Measurements from ENCODE around the gene MAP2.

MAP2 gene

GRCh38 chr2:209526561-209526960 lies 102.7 kb downstream of the MAP2 start:
- in situ Hi-C loops (cut with HindIII; ENCODE audit: low sequenced_read_pairs): no loop called here

- in situ Hi-C loops (cut with HindIII; ENCODE audit: low sequenced_read_pairs): no loop called here
Observed at GRCh38 chr2:209529579-209529978, 105.7 kb downstream of the MAP2 start.

GRCh38 chr2:209532321-209532720 lies 108.5 kb downstream of the MAP2 start:
- in situ Hi-C loops (cut with HindIII; ENCODE audit: low sequenced_read_pairs): no loop called here

GRCh38 chr2:209533391-209533790 lies 109.5 kb downstream of the MAP2 start:
- in situ Hi-C loops (cut with HindIII; ENCODE audit: low sequenced_read_pairs): no loop called here

GRCh38 chr2:209534228-209534627 lies 110.4 kb downstream of the MAP2 start:
- in situ Hi-C loops (cut with HindIII; ENCODE audit: low sequenced_read_pairs): no loop called here

GRCh38 chr2:209536363-209536762 lies 112.5 kb downstream of the MAP2 start:
- in situ Hi-C loops (cut with HindIII; ENCODE audit: low sequenced_read_pairs): no loop called here

- in situ Hi-C loops (cut with HindIII; ENCODE audit: low sequenced_read_pairs): no loop called here
Observed at GRCh38 chr2:209547726-209548125, 123.9 kb downstream of the MAP2 start.

- in situ Hi-C loops (cut with HindIII; ENCODE audit: low sequenced_read_pairs): no loop called here
Observed at GRCh38 chr2:209549589-209549988, 125.7 kb downstream of the MAP2 start.

- in situ Hi-C loops (cut with HindIII; ENCODE audit: low sequenced_read_pairs): no loop called here
Observed at GRCh38 chr2:209553913-209554312, 130.1 kb downstream of the MAP2 start.

GRCh38 chr2:209556354-209556961 lies 132.6 kb downstream of the MAP2 start:
- in situ Hi-C loops (cut with HindIII; ENCODE audit: low sequenced_read_pairs): no loop called here

- in situ Hi-C loops (cut with HindIII; ENCODE audit: low sequenced_read_pairs): no loop called here
Observed at GRCh38 chr2:209560911-209561310, 137.1 kb downstream of the MAP2 start.

- in situ Hi-C loops (cut with HindIII; ENCODE audit: low sequenced_read_pairs): no loop called here
Observed at GRCh38 chr2:209563453-209563852, 139.6 kb downstream of the MAP2 start.

- in situ Hi-C loops (cut with HindIII; ENCODE audit: low sequenced_read_pairs): no loop called here
Observed at GRCh38 chr2:209564816-209565215, 141.0 kb downstream of the MAP2 start.

GRCh38 chr2:209565896-209566582 lies 142.2 kb downstream of the MAP2 start:
- in situ Hi-C loops (cut with HindIII; ENCODE audit: low sequenced_read_pairs): no loop called here

GRCh38 chr2:209570194-209570593 lies 146.3 kb downstream of the MAP2 start:
- in situ Hi-C loops (cut with HindIII; ENCODE audit: low sequenced_read_pairs): no loop called here

GRCh38 chr2:209574515-209574914 lies 150.7 kb downstream of the MAP2 start:
- in situ Hi-C loops (cut with HindIII; ENCODE audit: low sequenced_read_pairs): no loop called here

- in situ Hi-C loops (cut with HindIII; ENCODE audit: low sequenced_read_pairs): no loop called here
Observed at GRCh38 chr2:209577376-209578357, 153.8 kb downstream of the MAP2 start.

GRCh38 chr2:209578394-209579001 lies 154.7 kb downstream of the MAP2 start:
- in situ Hi-C loops (cut with HindIII; ENCODE audit: low sequenced_read_pairs): no loop called here

- in situ Hi-C loops (cut with HindIII; ENCODE audit: low sequenced_read_pairs): no loop called here
Observed at GRCh38 chr2:209579230-209579749, 155.4 kb downstream of the MAP2 start.

- in situ Hi-C loops (cut with HindIII; ENCODE audit: low sequenced_read_pairs): no loop called here
Observed at GRCh38 chr2:209581040-209581439, 157.2 kb downstream of the MAP2 start.

- in situ Hi-C loops (cut with HindIII; ENCODE audit: low sequenced_read_pairs): no loop called here
Observed at GRCh38 chr2:209582281-209582680, 158.4 kb downstream of the MAP2 start.
